Measurements from ENCODE around the gene SLC16A4. TPM values are rescaled to one million over a fixed set of nuclear protein-coding genes. Genes with fewer than 3 reads are reported as not detected.

The SLC16A4 gene
- total and polyA plus RNA-seq, 3 donors from 2014 or later, result 5.8 to 17.4 (median 8.2) TPM

GRCh38 chr1:110355321-110355720, 35.5 kb downstream of the SLC16A4 start:
- Histone ChIP-seq H3K27ac (no peak overlapping the region), H3K4me1 (no peaks in the 10 kb centered on the region), H3K9me3 (no peaks in the 10 kb centered on the region), H3K36me3 (ENCODE audit: low read depth, missing control alignments) (no peaks in the 10 kb centered on the region), H3K4me3 (no peak overlapping the region), H3K27me3 (no peaks in the 10 kb centered on the region)
- intact Hi-C loops (cut with DNase I; ENCODE audit: low total_unique reads), result no loop called here
- DNase-seq, result no peak
- TF ChIP-seq CTCF (IDR thresholded peaks at IDR 0.05) (no peak), POLR2A (IDR thresholded peaks at IDR 0.05) (no peak)
- WGBS, 2 donors, result 66 to 69% methylated on average over 1 of the region's 1 CpG

- no peaks in the 10 kb centered on the region for H3K27me3 ChIP-seq
- peaks cover 23% of the 10 kb centered on the region for H3K4me1 ChIP-seq
- intact Hi-C loops (cut with DNase I; ENCODE audit: low total_unique reads), result no loop called here
Measured at GRCh38 chr1:110350360-110350759, 40.5 kb downstream of the SLC16A4 start.

GRCh38 chr1:110348771-110349170, 42.1 kb downstream of the SLC16A4 start:
- Histone ChIP-seq H3K9me3 (no peaks in the 10 kb centered on the region), H3K4me1 (peaks cover 23% of the 10 kb centered on the region), H3K27me3 (no peaks in the 10 kb centered on the region), H3K36me3 (ENCODE audit: low read depth, missing control alignments) (no peaks in the 10 kb centered on the region), H3K4me3 (no peak overlapping the region), H3K27ac (peak overlapping the region in 1 of 2 donors; percentile 9)
- intact Hi-C loops (cut with DNase I; ENCODE audit: low total_unique reads), result loop anchor here (10.0 kb wide), 1 partner anchor 56 kb away; the partner anchor contains the start of gene LAMTOR5
- no peak for DNase-seq
- TF ChIP-seq POLR2A (IDR thresholded peaks at IDR 0.05) (no peak), CTCF (IDR thresholded peaks at IDR 0.05) (no peak)

More at GRCh38 chr1:110350360-110350759, 40.5 kb downstream of the SLC16A4 start:
- Histone ChIP-seq H3K27ac (no peak overlapping the region), H3K36me3 (ENCODE audit: low read depth, missing control alignments) (no peaks in the 10 kb centered on the region), H3K9me3 (no peaks in the 10 kb centered on the region), H3K4me3 (no peak overlapping the region)
- 73 to 83% methylated on average over 2 of the region's 2 CpGs for WGBS, 2 donors
- TF ChIP-seq CTCF (IDR thresholded peaks at IDR 0.05) (no peak), POLR2A (IDR thresholded peaks at IDR 0.05) (no peak)
- no peak for DNase-seq

GRCh38 chr1:110348050-110348449, 42.8 kb downstream of the SLC16A4 start:
- H3K4me1 ChIP-seq, result peaks cover 23% of the 10 kb centered on the region
- intact Hi-C loops (cut with DNase I; ENCODE audit: low total_unique reads), result loop anchor here (10.0 kb wide), 1 partner anchor 57 kb away; the partner anchor contains the start of gene LAMTOR5

More at GRCh38 chr1:110348050-110348449, 42.8 kb downstream of the SLC16A4 start:
- no peak for TF ChIP-seq CTCF (IDR thresholded peaks at IDR 0.05)
- TF ChIP-seq POLR2A (IDR thresholded peaks at IDR 0.05), result no peak
- no peaks in the 10 kb centered on the region for H3K9me3 ChIP-seq
- no peak for DNase-seq
- 36 to 41% methylated on average over 2 of the region's 2 CpGs for WGBS, 2 donors
- H3K27me3 ChIP-seq, result no peaks in the 10 kb centered on the region
- peak overlapping the region in 1 of 2 donors; percentile 0 for H3K27ac ChIP-seq
- no peak overlapping the region for H3K4me3 ChIP-seq
- H3K36me3 ChIP-seq (ENCODE audit: low read depth, missing control alignments), result no peaks in the 10 kb centered on the region

Measured in testis (tissue), 3 donors.